HCT116 (cell line): ENCODE measurements around the gene PRDM1. TPM values are rescaled to one million over a fixed set of nuclear protein-coding genes. Genes with fewer than 3 reads are reported as not detected.

Source experiments
- ATAC-seq: fragments of 200-7000 bp; cut with Tn5 transposase; 2 replicates; pipeline ENCODE4 v1.9.1; 2020; ENCODE audit warnings: mild to moderate bottlenecking, moderate library complexity
- BruUV-seq: library from RNA; stranded (reverse); fragments of 400-500 nt; replicated peaks from 2 replicates; lab custom pipeline; 2021; lab: Mats Ljungman, UMichigan
- CTCF ChIA-PET: fragments of 300-600 bp; sonication (Branson Sonifier 250); formaldehyde crosslinking; loops from one replicate; lab custom pipeline; 2021; ENCODE audit warnings: antibody characterized with exemption; lab: Charles Lee
- POLR2A ChIA-PET: fragments of 300-600, 350-600 bp; sonication (Branson Sonifier 250); formaldehyde crosslinking; loops from one replicate; lab custom pipeline; 2021; ENCODE audit warnings: antibody characterized with exemption; lab: Charles Lee
- RAD21 ChIA-PET, 2 experiments: fragments of 300-600 bp; sonication (Branson Sonifier 250); formaldehyde crosslinking; loops; one replicate each; lab custom pipeline; 2023; ENCODE audit warnings: low total read pairs in 2 of 2; ENCODE audit not compliant: uncharacterized antibody in 2 of 2, unreplicated experiment in 2 of 2, low non-redundant PET in 1 of 2; lab: Charles Lee
- DNase-seq: peaks from one replicate; pipeline ENCODE4 v3.0.0-alpha.2; 2010; ENCODE audit warnings: low read depth, low spot score
- H2AFZ ChIP-seq: fragments of 200-600 bp; shearing (Covaris generic), sonication (generic); 2 replicates; pipeline ENCODE4 v1.6.1; 2017; ENCODE audit warnings: low read depth, mixed run types, mixed read lengths, antibody characterized with exemption, low read length; ENCODE audit not compliant: poor library complexity, severe bottlenecking
- H3K27ac ChIP-seq: 2 replicates; pipeline ENCODE4 v1.5.1; 2012; ENCODE audit warnings: low read depth, low read length
- H3K27me3 ChIP-seq: fragments of 200-600 bp; sonication (generic); 2 replicates; pipeline ENCODE4 v1.6.1; 2016; ENCODE audit warnings: mixed run types, low read length, mixed read lengths; ENCODE audit not compliant: insufficient read depth
- H3K36me3 ChIP-seq, 2 experiments: fragments of 200-500 bp in 1 of 2; fragments of 200-600 bp in 1 of 2; sonication (Bioruptor generic) in 1 of 2; sonication (generic) in 1 of 2; 2 replicates each; pipeline versions ENCODE4 v1.5.1 to v1.6.1; 2014 to 2016; ENCODE audit warnings: low read length in 2 of 2, inconsistent platforms in 1 of 2, mixed read lengths in 1 of 2, mixed run types in 1 of 2; ENCODE audit not compliant: insufficient read depth in 2 of 2, control insufficient read depth in 1 of 2
- H3K4me1 ChIP-seq, 2 experiments: fragments of 200-600 bp in 1 of 2; sonication (generic) in 1 of 2; 2 replicates each; pipeline versions ENCODE4 v1.5.1 to v1.6.1; 2012 to 2017; ENCODE audit warnings: low read length in 2 of 2, inconsistent platforms in 1 of 2, mild to moderate bottlenecking in 1 of 2, mixed read lengths in 1 of 2, mixed run types in 1 of 2, moderate library complexity in 1 of 2; ENCODE audit not compliant: insufficient read depth in 2 of 2, control insufficient read depth in 1 of 2
- H3K4me2 ChIP-seq: fragments of 200-600 bp; sonication (generic); 2 replicates; pipeline ENCODE4 v1.6.1; 2017; ENCODE audit warnings: mixed run types, low read length, mixed read lengths
- H3K4me3 ChIP-seq, 2 experiments: fragments of 200-600 bp in 1 of 2; sonication (generic) in 1 of 2; replicated peaks in 1 of 2; 2 replicates each; pipeline ENCODE4 v1.5.1; 2011 to 2016; ENCODE audit warnings: low read length in 2 of 2, control low read depth in 1 of 2, low read depth in 1 of 2, mild to moderate bottlenecking in 1 of 2, mixed read lengths in 1 of 2, mixed run types in 1 of 2
- H3K79me2 ChIP-seq: fragments of 200-600 bp; sonication (generic); 2 replicates; pipeline ENCODE4 v1.6.1; 2017; ENCODE audit warnings: mild to moderate bottlenecking, mixed run types, low read length, moderate library complexity, mixed read lengths; ENCODE audit not compliant: insufficient read depth
- H3K9ac ChIP-seq: fragments of 200-600 bp; sonication (generic); 2 replicates; pipeline ENCODE4 v1.6.1; 2016; ENCODE audit warnings: low read length, mixed read lengths
- H3K9me2 ChIP-seq: fragments of 200-600 bp; sonication (generic), shearing (Covaris generic); 2 replicates; pipeline ENCODE4 v1.6.1; 2017; ENCODE audit warnings: mixed run types, mild to moderate bottlenecking, moderate library complexity; ENCODE audit not compliant: insufficient read depth
- H3K9me3 ChIP-seq, 2 experiments: fragments of 200-500 bp in 1 of 2; fragments of 200-600 bp in 1 of 2; sonication (Bioruptor generic) in 1 of 2; sonication (generic) in 1 of 2; 2 replicates each; pipeline ENCODE4 v1.6.1; 2014 to 2017; ENCODE audit warnings: low read length in 2 of 2, mixed read lengths in 2 of 2, inconsistent platforms in 1 of 2, low read depth in 1 of 2, mild to moderate bottlenecking in 1 of 2, mixed run types in 1 of 2, moderate library complexity in 1 of 2; ENCODE audit not compliant: control insufficient read depth in 1 of 2, insufficient read depth in 1 of 2
- H4K20me1 ChIP-seq: fragments of 200-600 bp; sonication (generic), shearing (Covaris generic); 2 replicates; pipeline ENCODE4 v1.6.1; 2017; ENCODE audit warnings: mixed run types, mild to moderate bottlenecking, moderate library complexity; ENCODE audit not compliant: insufficient read depth
- ATF3 ChIP-seq: IDR thresholded peaks from 2 replicates; pipeline ENCODE4 v1.6.1; 2012
- CBX3 ChIP-seq: IDR thresholded peaks from 2 replicates; pipeline ENCODE4 v1.6.1; 2012; ENCODE audit warnings: low read depth
- CTCF ChIP-seq, 3 experiments: fragments of 200-600 bp in 1 of 3; sonication (generic) in 1 of 3; IDR thresholded peaks in 2 of 3; conservative IDR thresholded peaks in 1 of 3; 2 replicates each; pipeline ENCODE4 v1.5.1; 2012 to 2017; ENCODE audit warnings: low read depth in 2 of 3, low read length in 2 of 3, antibody characterized with exemption in 1 of 3, borderline replicate concordance in 1 of 3, control low read depth in 1 of 3, mild to moderate bottlenecking in 1 of 3, mixed read lengths in 1 of 3, mixed run types in 1 of 3, moderate library complexity in 1 of 3; ENCODE audit not compliant: insufficient read depth in 1 of 3
- EGR1 ChIP-seq: IDR thresholded peaks from 2 replicates; pipeline ENCODE4 v1.6.1; 2012; ENCODE audit warnings: low read depth
- ELF1 ChIP-seq: IDR thresholded peaks from 2 replicates; pipeline ENCODE4 v1.6.1; 2012; ENCODE audit warnings: low read depth, borderline replicate concordance
- EZH2 ChIP-seq: fragments of 200-600 bp; sonication (generic); IDR thresholded peaks from 2 replicates; pipeline ENCODE4 v1.6.1; 2017; ENCODE audit warnings: antibody characterized with exemption, mixed run types
- EZH2phosphoT487 ChIP-seq: fragments of 200-600 bp; IDR thresholded peaks from 2 replicates; pipeline ENCODE4 v1.6.1; 2018; ENCODE audit warnings: antibody characterized with exemption, borderline replicate concordance
- JUND ChIP-seq: IDR thresholded peaks from 2 replicates; pipeline ENCODE4 v1.6.1; 2012
- RAD21 ChIP-seq: IDR thresholded peaks from 2 replicates; pipeline ENCODE4 v1.6.1; 2012; ENCODE audit warnings: low read depth, mild to moderate bottlenecking
- REST ChIP-seq: IDR thresholded peaks from 2 replicates; pipeline ENCODE4 v1.6.1; 2012; ENCODE audit warnings: low read depth
- SIN3A ChIP-seq: IDR thresholded peaks from 2 replicates; pipeline ENCODE4 v1.6.1; 2012; ENCODE audit warnings: low read depth
- SP1 ChIP-seq: IDR thresholded peaks from 2 replicates; pipeline ENCODE4 v1.6.1; 2012; ENCODE audit warnings: low read depth
- SRF ChIP-seq: IDR thresholded peaks from 2 replicates; pipeline ENCODE4 v1.6.1; 2012; ENCODE audit warnings: low read depth
- YY1 ChIP-seq: IDR thresholded peaks from 2 replicates; pipeline ENCODE4 v1.6.1; 2011; ENCODE audit warnings: low read length, low read depth, moderate library complexity, mild to moderate bottlenecking; ENCODE audit not compliant: insufficient replicate concordance; ENCODE audit errors: extremely low read depth
- ZBTB33 ChIP-seq: IDR thresholded peaks from 2 replicates; pipeline ENCODE4 v1.6.1; 2011; ENCODE audit warnings: mild to moderate bottlenecking, low read length, moderate library complexity; ENCODE audit not compliant: insufficient replicate concordance; ENCODE audit errors: extremely low read depth
- ZFX ChIP-seq: fragments of 450-650 bp; IDR thresholded peaks from 2 replicates; pipeline ENCODE4 v1.6.1; 2017
- ZNF274 ChIP-seq: fragments of 200-500 bp; sonication (Bioruptor generic); IDR thresholded peaks from 2 replicates; pipeline ENCODE4 v1.6.1; 2014; ENCODE audit warnings: mild to moderate bottlenecking, low read depth, low read length, inconsistent platforms
- intact Hi-C: fragments of 100-400 bp; cut with micrococcal nuclease; formaldehyde crosslinking; loops from 2 replicates; pipeline ENCODE4 v1.10.0; 2022
- total RNA-seq: library from RNA; stranded (reverse); gene quantifications from one replicate; pipeline ENCODE4 v1.2.1, GENCODE V29; 2021; ENCODE audit not compliant: unreplicated experiment
- TF ChIP-seq, protein P1 (sequence below): IDR thresholded peaks from 2 replicates; pipeline ENCODE4 v1.6.1; 2012

PRDM1 gene
- total RNA-seq, 1 experiment from 2014 or later: 3.4 TPM

DNA sequence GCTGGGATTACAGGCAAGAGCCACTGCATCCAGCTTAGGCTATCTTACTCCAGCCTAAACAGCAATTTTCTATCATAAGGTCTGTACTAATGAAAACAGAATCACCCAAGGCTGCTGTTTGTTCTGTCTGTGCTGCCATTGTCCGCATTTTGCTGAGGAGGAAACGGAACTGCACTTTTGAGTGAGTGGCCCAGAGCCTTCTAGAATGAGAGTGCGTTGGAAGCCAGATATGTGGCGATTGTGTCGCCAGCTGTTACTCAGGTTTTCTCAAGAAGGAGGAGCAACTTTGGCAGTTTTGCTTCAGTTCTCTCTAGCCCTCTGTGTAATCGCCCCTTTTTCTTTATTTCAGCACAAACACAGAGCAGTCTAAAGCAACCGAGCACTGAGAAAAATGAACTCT lies 18.3 kb downstream of the PRDM1 start:
- H3K4me2 ChIP-seq: no peak overlapping the region
- H3K36me3 ChIP-seq: no peaks in the 10 kb centered on the region
- peaks cover 18 to 20% of the 10 kb centered on the region in 2 experiments for H3K4me1 ChIP-seq
- no peak overlapping the region for H3K9ac ChIP-seq
- H4K20me1 ChIP-seq: no peaks in the 10 kb centered on the region
- H3K4me3 ChIP-seq: no peak overlapping the region
- no peak overlapping the region for H2AFZ ChIP-seq
- H3K27ac ChIP-seq: no peak overlapping the region
- ATAC-seq (no peak), DNase-seq (no peak)
- no peaks in the 10 kb centered on the region for H3K79me2 ChIP-seq
- no peaks in the 10 kb centered on the region for H3K9me3 ChIP-seq
- no TSS peak for BruUV-seq
- no peaks in the 10 kb centered on the region for H3K27me3 ChIP-seq
- no peaks in the 10 kb centered on the region for H3K9me2 ChIP-seq
- intact Hi-C loops: no loop called here
- RAD21 ChIA-PET: no interaction called here
- TF ChIP-seq SRF (no peak), EZH2phosphoT487 (no peak), CTCF (IDR thresholded peaks at IDR 0.05 in 2 of 3, conservative IDR thresholded peaks at IDR 0.05 in 1 of 3; ENCODE audit: borderline replicate concordance in 1 of 3, insufficient read depth in 1 of 3, low read depth in 2 of 3, low read length in 2 of 3) (no peak), SP1 (no peak), RAD21 (no peak), REST (no peak), JUND (no peak), ELF1 (no peak), SIN3A (no peak), CBX3 (no peak), EZH2 (no peak), YY1 (no peak), ZFX (no peak), ZNF274 (no peak), ATF3 (no peak), EGR1 (no peak), ZBTB33 (no peak)
- TF ChIP-seq, protein P1, sequence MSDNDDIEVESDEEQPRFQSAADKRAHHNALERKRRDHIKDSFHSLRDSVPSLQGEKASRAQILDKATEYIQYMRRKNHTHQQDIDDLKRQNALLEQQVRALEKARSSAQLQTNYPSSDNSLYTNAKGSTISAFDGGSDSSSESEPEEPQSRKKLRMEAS: no peak
- CTCF ChIA-PET: no interaction called here
- POLR2A ChIA-PET: no interaction called here
